HG03457 (cell line): Measurements from ENCODE around the gene ELF1.
"Not testable (repeated sequence)": the region's sequence is repeated elsewhere in the genome, so short reads cannot be mapped to it uniquely, and the experiment has no call there.

Source experiments
- ATAC-seq: cut with Tn5 transposase; IDR thresholded peaks from one replicate; pipeline ENCODE4 v1.9.1; 2021; ENCODE audit warnings: moderate number of reproducible peaks; ENCODE audit not compliant: unreplicated experiment

The ELF1 gene

GRCh38 chr13:40941581-40941980, 77.5 kb downstream of the ELF1 start:
- no peak for ATAC-seq

DNA sequence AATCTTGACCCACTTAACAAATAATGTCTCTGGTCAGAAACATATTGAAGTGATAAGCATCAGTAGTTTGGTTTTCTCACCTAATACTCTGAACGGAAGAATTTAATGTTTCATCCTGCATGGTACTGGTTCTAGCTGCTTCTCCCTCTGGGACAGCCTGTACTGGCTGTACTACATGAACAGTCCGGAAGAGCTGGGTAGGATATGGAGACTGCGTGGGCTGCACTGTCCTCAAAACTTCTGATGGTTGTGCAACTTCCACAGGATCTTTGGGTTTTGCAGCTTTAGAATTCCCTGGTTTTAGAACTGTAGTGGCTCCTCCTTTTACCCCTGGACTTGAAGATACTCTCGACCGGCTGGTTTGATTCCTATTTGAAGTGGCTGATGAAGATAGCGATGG, 78.3 kb downstream of the ELF1 start:
- no peak for ATAC-seq

- ATAC-seq = no peak
Observed at GRCh38 chr13:40933508-40934204, 85.5 kb downstream of the ELF1 start.

- no peak for ATAC-seq
Observed at GRCh38 chr13:40932252-40932651, 86.9 kb downstream of the ELF1 start.

GRCh38 chr13:40931719-40932118, 87.4 kb downstream of the ELF1 start:
- no peak for ATAC-seq

GRCh38 chr13:40929883-40930282, 89.2 kb downstream of the ELF1 start:
- not testable (repeated sequence) for ATAC-seq

- ATAC-seq = no peak
Observed at GRCh38 chr13:40928980-40929379, 90.1 kb downstream of the ELF1 start.

DNA sequence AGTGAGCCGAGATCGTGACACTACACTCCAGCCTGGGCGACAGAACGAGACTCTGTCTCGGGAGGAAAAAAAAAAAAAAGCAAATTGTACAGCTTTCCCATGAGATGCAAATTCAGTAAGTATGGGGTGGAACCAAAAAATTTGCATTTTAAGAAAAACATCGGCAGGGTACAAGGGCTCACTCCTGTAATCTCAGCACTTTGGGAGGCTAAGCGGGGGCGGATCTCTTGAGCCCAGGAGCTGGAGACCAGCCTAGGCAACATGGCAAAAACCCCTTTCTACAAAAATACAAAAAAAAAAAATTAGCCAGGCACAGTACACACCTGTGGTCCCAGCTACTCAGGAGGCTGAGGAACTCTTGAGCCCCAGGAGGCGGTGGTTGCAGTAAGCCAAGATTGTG, 91.2 kb downstream of the ELF1 start:
- no peak for ATAC-seq

DNA sequence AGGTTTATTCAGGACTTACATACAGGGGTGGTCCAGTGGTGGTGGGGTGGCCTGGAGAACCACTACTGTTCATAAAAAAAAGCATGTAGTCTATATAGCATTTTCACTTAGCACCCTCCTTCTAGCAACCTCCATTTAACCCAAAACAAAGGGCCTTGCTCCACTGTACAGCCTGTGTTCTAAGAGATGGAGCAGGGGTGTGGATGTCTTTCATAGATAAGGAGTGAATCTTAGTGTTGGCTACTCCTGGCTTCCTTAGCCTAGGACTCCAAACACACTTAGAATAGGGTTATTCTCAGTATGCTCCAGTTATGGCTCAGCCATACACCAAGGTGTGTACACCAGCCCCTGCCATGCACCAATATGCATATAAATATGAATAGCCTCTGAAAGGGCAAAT, 95.2 kb downstream of the ELF1 start:
- no peak for ATAC-seq

DNA sequence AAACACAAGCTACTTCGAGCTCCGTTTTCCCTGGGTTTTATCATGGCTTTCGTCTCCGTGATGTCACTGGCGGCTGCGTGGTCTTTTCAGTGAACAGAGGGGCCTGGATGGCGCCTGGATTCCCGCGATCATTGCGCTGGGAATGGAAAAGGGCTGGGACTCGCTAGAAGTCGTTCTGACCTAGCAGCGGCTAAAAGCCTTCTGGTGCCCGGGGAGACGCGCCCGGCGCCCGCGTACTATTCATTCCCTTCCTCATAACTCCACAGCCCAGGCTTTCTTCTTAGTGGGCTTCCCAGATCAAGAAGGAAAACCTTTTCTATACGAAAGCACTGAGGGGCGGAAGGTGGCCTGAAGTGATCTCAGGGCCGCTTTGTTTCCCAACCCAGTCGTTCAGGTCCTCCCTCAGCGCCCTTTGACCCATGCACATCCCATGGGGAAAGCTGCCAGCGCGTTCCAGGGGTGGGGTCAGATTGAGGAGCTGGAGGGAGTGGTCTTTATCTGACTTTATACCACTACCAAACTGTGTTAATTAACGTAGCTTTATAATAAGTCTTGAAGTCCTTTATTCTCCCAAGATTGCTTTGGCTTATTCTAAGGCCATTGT, 96.6 kb downstream of the ELF1 start:
- ATAC-seq = no peak

DNA sequence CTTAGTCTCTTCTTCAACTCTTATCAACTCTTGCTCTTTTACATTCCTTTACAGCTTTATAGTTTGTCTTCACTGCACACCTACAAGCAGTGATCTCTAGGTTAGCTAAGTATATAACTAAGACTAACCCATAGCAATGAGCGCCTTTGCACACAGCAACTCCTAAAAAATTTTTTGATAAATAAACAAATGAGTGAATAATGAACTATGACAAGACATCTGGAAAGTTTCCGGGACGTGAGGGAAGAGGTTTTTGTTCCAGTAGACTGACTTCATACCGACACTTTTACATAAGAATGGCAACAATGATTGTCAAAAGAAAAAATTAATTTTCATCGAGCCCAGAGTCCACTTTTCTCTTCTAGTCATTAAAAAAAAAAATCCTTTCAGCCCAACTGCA, 98.3 kb downstream of the ELF1 start:
- ATAC-seq = no peak

GRCh38 chr13:40919901-40920300, 99.2 kb downstream of the ELF1 start:
- not testable (repeated sequence) for ATAC-seq

- ATAC-seq = no peak
Observed at GRCh38 chr13:40916207-40916998, 102.7 kb downstream of the ELF1 start.

DNA sequence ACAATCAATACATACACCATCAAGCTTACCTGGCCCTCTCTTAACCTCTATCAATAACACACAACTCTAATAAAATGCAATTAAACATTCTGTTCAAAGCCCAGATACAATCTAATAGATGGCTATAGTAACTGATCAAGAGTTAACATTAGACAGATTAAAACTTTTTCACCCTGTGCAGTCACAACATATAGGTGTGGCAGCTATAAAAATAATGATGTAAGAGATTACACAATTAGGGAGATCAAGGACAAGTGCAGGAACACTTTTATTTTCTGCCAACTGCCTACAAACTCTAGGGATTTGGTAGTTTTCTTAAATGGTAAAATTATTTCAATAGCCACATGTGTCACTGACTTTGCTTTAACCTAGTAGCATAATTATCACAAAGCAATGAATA, 104.3 kb downstream of the ELF1 start:
- ATAC-seq = not testable (repeated sequence)

DNA sequence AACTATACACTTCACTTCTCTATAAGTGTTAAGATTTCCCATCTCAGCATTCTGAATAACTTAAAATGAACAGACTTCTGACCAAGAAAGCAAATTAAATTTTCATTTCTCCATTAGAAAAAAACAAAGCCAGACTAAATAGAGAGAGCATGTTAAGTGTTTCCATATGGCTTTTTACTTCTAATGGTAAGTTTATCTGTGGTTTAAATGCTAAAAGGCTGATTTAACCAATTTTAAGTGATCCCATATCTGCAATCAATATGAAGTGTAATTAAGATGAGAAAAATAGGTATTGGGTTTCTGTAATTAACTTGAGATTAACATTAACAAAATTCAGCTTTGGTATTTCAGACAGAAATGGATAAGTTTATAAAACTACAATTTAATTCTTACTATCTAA, 107.8 kb downstream of the ELF1 start:
- ATAC-seq = no peak

GRCh38 chr13:40910324-40911050, 108.6 kb downstream of the ELF1 start:
- ATAC-seq = no peak

- ATAC-seq = not testable (repeated sequence)
Observed at GRCh38 chr13:40909541-40910200, 109.4 kb downstream of the ELF1 start.

- no peak for ATAC-seq
Observed at GRCh38 chr13:40908546-40908945, 110.6 kb downstream of the ELF1 start.

DNA sequence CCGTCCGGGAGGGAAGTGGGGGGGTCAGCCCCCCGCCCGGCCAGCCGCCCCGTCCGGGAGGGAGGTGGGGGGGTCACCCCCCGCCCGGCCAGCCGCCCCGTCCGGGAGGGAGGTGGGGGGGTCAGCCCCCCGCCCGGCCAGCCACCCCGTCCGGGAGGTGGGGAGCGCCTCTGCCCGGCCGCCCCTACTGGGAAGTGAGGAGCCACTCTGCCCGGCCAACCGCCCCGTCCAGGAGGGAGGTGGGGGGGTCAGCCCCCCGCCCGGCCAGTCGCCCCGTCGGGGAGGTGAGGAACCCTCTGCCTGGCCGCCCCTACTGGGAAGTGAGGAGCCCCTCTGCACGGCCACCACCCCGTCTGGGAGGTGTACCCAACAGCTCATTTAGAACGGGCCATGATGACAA, 118.1 kb downstream of the ELF1 start:
- ATAC-seq = not testable (repeated sequence)

DNA sequence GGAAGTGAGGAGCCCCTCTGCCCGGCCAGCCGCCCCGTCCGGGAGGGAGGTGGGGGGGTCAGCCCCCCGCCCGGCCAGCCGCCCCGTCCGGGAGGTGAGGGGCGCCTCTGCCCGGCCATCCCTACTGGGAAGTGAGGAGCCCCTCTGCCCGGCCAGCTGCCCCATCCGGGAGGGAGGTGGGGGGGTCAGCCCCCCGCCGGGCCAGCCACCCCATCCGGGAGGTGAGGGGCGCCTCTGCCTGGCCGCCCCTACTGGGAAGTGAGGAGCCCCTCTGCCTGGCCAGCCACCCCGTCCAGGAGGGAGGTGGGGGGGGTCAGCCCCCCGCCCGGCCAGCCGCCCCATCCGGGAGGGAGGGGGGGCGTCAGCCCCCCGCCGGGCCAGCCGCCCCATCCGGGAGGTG, 118.5 kb downstream of the ELF1 start:
- not testable (repeated sequence) for ATAC-seq

- ATAC-seq = no peak
Observed at GRCh38 chr13:40897053-40897452, 122.1 kb downstream of the ELF1 start.
